Measurements from ENCODE around the gene DGKA. TPM values are rescaled to one million over a fixed set of nuclear protein-coding genes. Genes with fewer than 3 reads are reported as not detected.

The DGKA gene
- polyA plus RNA-seq, 1 experiment = 56.2 TPM

- TF ChIP-seq CTCF (IDR thresholded peaks at IDR 0.05; ENCODE audit: insufficient read depth, low read depth, low read length) = no peak
- H3K36me3 ChIP-seq (ENCODE audit: control insufficient read depth, insufficient read depth, low read length) = peaks cover 6% of the 10 kb centered on the region
- CTCF ChIA-PET = interaction anchor here (0.8 to 1.3 kb wide), 6 partner anchors 13 to 276 kb away, joined by 3 to 4 read pairs (median 3); a partner anchor contains a TSS
- no peaks in the 10 kb centered on the region for H3K27me3 ChIP-seq (ENCODE audit: control insufficient read depth, insufficient read depth, low read length)
- no peak for DNase-seq (ENCODE audit: low read depth)
- H3K4me3 ChIP-seq (ENCODE audit: low read depth, low read length) = no peak overlapping the region
- POLR2A ChIA-PET = no interaction called here
Observed at GRCh38 chr12:55957106-55957859, 26.3 kb downstream of the DGKA start.

DNA sequence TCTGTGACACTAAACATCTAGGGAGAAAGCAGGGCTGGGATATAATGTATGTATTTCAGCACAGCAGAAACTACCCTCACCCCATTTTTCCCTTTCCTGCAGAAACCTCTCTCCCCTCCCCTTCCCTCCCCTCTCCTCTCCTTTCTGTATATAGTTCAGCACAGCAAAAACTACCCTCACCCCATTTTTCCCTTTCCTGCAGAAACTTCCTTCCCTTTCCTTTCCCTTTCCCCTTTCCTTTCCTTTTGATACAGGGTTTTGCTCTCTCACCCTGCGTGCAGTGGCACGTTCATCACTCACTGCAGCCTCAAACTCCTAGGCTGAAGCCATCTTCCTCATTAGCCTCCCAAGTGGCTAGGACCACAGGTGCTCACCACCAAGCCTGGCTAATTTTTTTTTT lies 32.8 kb downstream of the DGKA start:
- DNase-seq (ENCODE audit: low read depth) = no peak
- no peaks in the 10 kb centered on the region for H3K36me3 ChIP-seq (ENCODE audit: control insufficient read depth, insufficient read depth, low read length)
- POLR2A ChIA-PET = no interaction called here
- no peak overlapping the region for H3K4me3 ChIP-seq (ENCODE audit: low read depth, low read length)
- TF ChIP-seq CTCF (IDR thresholded peaks at IDR 0.05; ENCODE audit: insufficient read depth, low read depth, low read length) = no peak
- H3K27me3 ChIP-seq (ENCODE audit: control insufficient read depth, insufficient read depth, low read length) = no peaks in the 10 kb centered on the region
- CTCF ChIA-PET = no interaction called here

DNA sequence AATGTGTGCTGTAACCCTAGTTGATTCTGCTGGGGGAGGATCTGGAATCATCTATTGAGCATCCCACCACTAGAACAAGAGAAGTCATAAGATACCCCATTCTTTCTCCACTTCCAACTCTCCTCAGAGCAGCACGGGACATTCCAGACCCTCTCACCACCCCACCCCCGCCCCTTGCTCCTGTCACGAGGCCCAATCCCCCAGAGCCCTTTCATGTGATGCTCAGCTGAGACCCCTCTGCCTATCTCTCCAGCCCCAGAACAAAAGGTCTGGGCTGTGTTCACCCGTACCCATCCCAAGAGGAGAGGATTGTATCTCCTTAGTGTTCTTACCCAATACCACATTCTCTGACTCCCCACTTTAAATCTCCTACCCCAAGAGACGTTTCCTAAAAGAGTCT lies 34.3 kb downstream of the DGKA start:
- CTCF ChIA-PET = no interaction called here
- no peak for TF ChIP-seq CTCF (IDR thresholded peaks at IDR 0.05; ENCODE audit: insufficient read depth, low read depth, low read length)
- Histone ChIP-seq H3K4me3 (ENCODE audit: low read depth, low read length) (no peak overlapping the region), H3K27me3 (ENCODE audit: control insufficient read depth, insufficient read depth, low read length) (no peaks in the 10 kb centered on the region), H3K36me3 (ENCODE audit: control insufficient read depth, insufficient read depth, low read length) (no peaks in the 10 kb centered on the region)
- POLR2A ChIA-PET = no interaction called here
- DNase-seq (ENCODE audit: low read depth) = no peak

GRCh38 chr12:55965941-55966407 lies 35.0 kb downstream of the DGKA start, which contains the start of gene PMEL:
TSS of gene PMEL (minus strand) at chr12:55966042. CDS start at chr12:55966011, 31 bp downstream.
- DNase-seq (ENCODE audit: low read depth) = no peak
- POLR2A ChIA-PET = no interaction called here
- H3K36me3 ChIP-seq (ENCODE audit: control insufficient read depth, insufficient read depth, low read length) = no peaks in the 10 kb centered on the region; the same call in 1 of the 2 replicates
- H3K27me3 ChIP-seq (ENCODE audit: control insufficient read depth, insufficient read depth, low read length) = no peaks in the 10 kb centered on the region
- H3K4me3 ChIP-seq (ENCODE audit: low read depth, low read length) = peak within 1 kb of the TSS; percentile 92
- no peak for TF ChIP-seq CTCF (IDR thresholded peaks at IDR 0.05; ENCODE audit: insufficient read depth, low read depth, low read length)
- CTCF ChIA-PET = interaction anchor here (0.7 kb wide), 1 partner anchor 226 kb away, joined by 3 read pairs; no protein-coding TSS in a partner anchor

GRCh38 chr12:55966408-55967281 lies 35.7 kb downstream of the DGKA start, which contains the start of gene CDK2:
TSS of gene CDK2 (plus strand) at chr12:55966830. CDS start at chr12:55967009, 179 bp downstream.
- CTCF ChIA-PET = interaction anchor here (0.7 to 2.3 kb wide), 2 partner anchors 27 to 226 kb away, joined by 3 to 7 read pairs; no protein-coding TSS in a partner anchor

More at GRCh38 chr12:55966408-55967281, 35.7 kb downstream of the DGKA start, which contains the start of gene CDK2:
- no peak for TF ChIP-seq CTCF (IDR thresholded peaks at IDR 0.05; ENCODE audit: insufficient read depth, low read depth, low read length)
- Histone ChIP-seq H3K4me3 (ENCODE audit: low read depth, low read length) (peak within 1 kb of the TSS; percentile 92), H3K27me3 (ENCODE audit: control insufficient read depth, insufficient read depth, low read length) (no peaks in the 10 kb centered on the region), H3K36me3 (ENCODE audit: control insufficient read depth, insufficient read depth, low read length) (no peaks in the 10 kb centered on the region; the same call in 1 of the 2 replicates)
- POLR2A ChIA-PET = no interaction called here
- peak; percentile 21 for DNase-seq (ENCODE audit: low read depth)

All from BJ (cell line).